Progenitor cell of endocrine pancreas (in vitro differentiated cells): ENCODE data around the gene IFI6. TPM values are rescaled to one million over a fixed set of nuclear protein-coding genes. Genes with fewer than 3 reads are reported as not detected.

Source experiments
- DNase-seq: peaks from one replicate; pipeline ENCODE4 v3.0.0; 2021; ENCODE audit warnings: low spot score; ENCODE audit not compliant: unreplicated experiment
- H3K27ac Mint-ChIP-seq: 2 replicates; pipeline ENCODE4 v1.8.0; 2021; ENCODE audit warnings: mild to moderate bottlenecking, moderate library complexity, mixed read lengths
- H3K27me3 Mint-ChIP-seq: 2 replicates; pipeline ENCODE4 v1.8.0; 2021; ENCODE audit warnings: mixed read lengths
- H3K36me3 Mint-ChIP-seq: 2 replicates; pipeline ENCODE4 v1.8.0; 2022; ENCODE audit warnings: mixed read lengths; ENCODE audit not compliant: insufficient read depth
- H3K4me1 Mint-ChIP-seq: 2 replicates; pipeline ENCODE4 v1.8.0; 2021; ENCODE audit warnings: low read depth, mixed read lengths
- H3K4me3 Mint-ChIP-seq: 2 replicates; pipeline ENCODE4 v1.8.0; 2021; ENCODE audit warnings: low read depth, mild to moderate bottlenecking, moderate library complexity, mixed read lengths
- H3K9me3 Mint-ChIP-seq: 2 replicates; pipeline ENCODE4 v1.8.0; 2021; ENCODE audit warnings: low read depth, mixed read lengths
- CTCF ChIP-seq: fragments of 200-600 bp; sonication (generic); IDR thresholded peaks from one replicate; pipeline ENCODE4 v1.5.0; 2021; ENCODE audit warnings: antibody characterized with exemption, mild to moderate bottlenecking; ENCODE audit not compliant: unreplicated experiment
- long read RNA-seq: library from polyadenylated mRNA; unstranded; transcript quantifications from one replicate; pipeline ENCODE4 v2.0.0, GENCODE V29; 2020
- total RNA-seq: library from RNA; stranded (reverse); gene quantifications from 2 replicates; pipeline ENCODE4 v1.2.1, GENCODE V29; 2021

The IFI6 gene
- 4.4 and 5.7 TPM in 2 replicates for total RNA-seq
- long read RNA-seq, partial matches to known transcripts = 0 of 2 reads
- long read RNA-seq, other reads (novel, unspliced or antisense) = 0 of 2 reads

GRCh38 chr1:27671964-27672749, at the start of gene IFI6:
IFI6 (minus strand) TSS chr1:27672192; CDS start chr1:27669314, 2,878 bp downstream.
- Mint-ChIP-seq H3K36me3 (no peaks in the 10 kb centered on the region), H3K27me3 (peaks cover 14% of the 10 kb centered on the region), H3K4me1 (peaks cover 5% of the 10 kb centered on the region), H3K4me3 (peak within 1 kb of the TSS; percentile 62), H3K27ac (peak within 1 kb of the TSS; percentile 94), H3K9me3 (no peaks in the 10 kb centered on the region)
- peak; percentile 49 for DNase-seq
- TF ChIP-seq CTCF = peak; percentile 42

GRCh38 chr1:27719286-27720251, 47.6 kb upstream of the IFI6 start:
- DNase-seq = no peak
- H3K27ac Mint-ChIP-seq = peak overlapping the region; percentile 5
- TF ChIP-seq CTCF = peak; percentile 40
- peaks cover 9% of the 10 kb centered on the region for H3K4me1 Mint-ChIP-seq
- peaks cover 3% of the 10 kb centered on the region for H3K36me3 Mint-ChIP-seq
- peaks cover 13% of the 10 kb centered on the region for H3K9me3 Mint-ChIP-seq
- H3K4me3 Mint-ChIP-seq = no peak overlapping the region
- peaks cover 5% of the 10 kb centered on the region for H3K27me3 Mint-ChIP-seq

- no peak for DNase-seq
- TF ChIP-seq CTCF = no peak
- H3K27ac Mint-ChIP-seq = no peak overlapping the region
- peaks cover 5% of the 10 kb centered on the region for H3K27me3 Mint-ChIP-seq
- H3K9me3 Mint-ChIP-seq = peaks cover 13% of the 10 kb centered on the region
- H3K36me3 Mint-ChIP-seq = peaks cover 3% of the 10 kb centered on the region
- no peak overlapping the region for H3K4me3 Mint-ChIP-seq
- H3K4me1 Mint-ChIP-seq = peaks cover 23% of the 10 kb centered on the region
These were observed 44.4 kb upstream of the IFI6 start for GRCh38 chr1:27716262-27716895.

- peaks cover 3% of the 10 kb centered on the region for H3K36me3 Mint-ChIP-seq
These were observed 42.0 kb upstream of the IFI6 start for GRCh38 chr1:27713869-27714513.

More at GRCh38 chr1:27713869-27714513, 42.0 kb upstream of the IFI6 start:
- Mint-ChIP-seq H3K4me3 (no peak overlapping the region), H3K9me3 (peaks cover 13% of the 10 kb centered on the region), H3K27me3 (no peaks in the 10 kb centered on the region), H3K27ac (peak overlapping the region; percentile 2), H3K4me1 (peaks cover 21% of the 10 kb centered on the region)
- no peak for TF ChIP-seq CTCF
- no peak for DNase-seq
